Endothelial cell of umbilical vein (primary cell): ENCODE data around the gene FLT4. TPM values are rescaled to one million over a fixed set of nuclear protein-coding genes. Genes with fewer than 3 reads are reported as not detected.

Source experiments
- BruUV-seq: library from RNA; stranded (reverse); fragments of 400-500 nt; replicated peaks from 2 replicates; lab custom pipeline; 2021; lab: Mats Ljungman, UMichigan
- CTCF ChIA-PET: fragments of 300-600, 350-600 bp; sonication (Branson Sonifier 250); formaldehyde crosslinking; loops from one replicate; lab custom pipeline; 2021; ENCODE audit warnings: antibody characterized with exemption, inconsistent platforms; lab: Charles Lee
- POLR2A ChIA-PET: fragments of 300-600, 350-600 bp; sonication (Branson Sonifier 250); formaldehyde crosslinking; loops from one replicate; lab custom pipeline; 2021; ENCODE audit warnings: antibody characterized with exemption, inconsistent platforms; lab: Charles Lee
- DNase-seq: peaks from one replicate; pipeline ENCODE4 v3.0.0-alpha.2; 2011; ENCODE audit warnings: low read depth, low spot score
- FAIRE-seq: peaks from 2 replicates; lab custom pipeline; 2011; peaks lifted over from hg19 to GRCh38; lab: Jason Lieb, UNC
- H2AFZ ChIP-seq: 2 replicates; pipeline ENCODE4 v1.6.0; 2012; ENCODE audit warnings: low read depth, low read length, control low read depth, inconsistent platforms
- H3K27ac ChIP-seq: 2 replicates; pipeline ENCODE4 v1.5.1; 2011; ENCODE audit warnings: low read depth, mild to moderate bottlenecking, control low read depth, low read length, moderate library complexity; ENCODE audit not compliant: insufficient read depth
- H3K27me3 ChIP-seq, 2 experiments: 2 replicates each; pipeline versions ENCODE4 v1.6.0 to v1.6.1; 2011; ENCODE audit warnings: low read length in 2 of 2, mixed read lengths in 1 of 2; ENCODE audit not compliant: control insufficient read depth in 2 of 2, insufficient read depth in 2 of 2
- H3K36me3 ChIP-seq, 2 experiments: 2 replicates in 1 of 2; 3 replicates in 1 of 2; pipeline ENCODE4 v1.5.1; 2011; ENCODE audit warnings: low read length in 2 of 2, mild to moderate bottlenecking in 1 of 2, moderate library complexity in 1 of 2; ENCODE audit not compliant: control insufficient read depth in 2 of 2, insufficient read depth in 2 of 2; ENCODE audit errors: extremely low read depth in 1 of 2
- H3K4me1 ChIP-seq: 3 replicates; pipeline ENCODE4 v1.5.1; 2011; ENCODE audit warnings: mild to moderate bottlenecking, low read length; ENCODE audit not compliant: control insufficient read depth, insufficient read depth; ENCODE audit errors: extremely low read depth
- H3K4me2 ChIP-seq: 2 replicates; pipeline ENCODE4 v1.6.1; 2011; ENCODE audit warnings: low read length, control low read depth, mixed read lengths; ENCODE audit not compliant: insufficient read depth
- H3K4me3 ChIP-seq, 3 experiments: fragments of 200-600 bp in 1 of 3; sonication (generic), shearing (Covaris generic) in 1 of 3; replicated peaks in 1 of 3; 2 replicates each; pipeline ENCODE4 v1.5.1; 2011 to 2016; ENCODE audit warnings: control low read depth in 3 of 3, low read length in 3 of 3, mild to moderate bottlenecking in 2 of 3, inconsistent platforms in 1 of 3, low read depth in 1 of 3, moderate library complexity in 1 of 3; ENCODE audit not compliant: insufficient read depth in 1 of 3
- H3K79me2 ChIP-seq: 2 replicates; pipeline ENCODE4 v1.6.0; 2012; ENCODE audit warnings: low read length, inconsistent platforms; ENCODE audit not compliant: control insufficient read depth, insufficient read depth
- H3K9ac ChIP-seq: replicated peaks from 2 replicates; pipeline ENCODE3; 2011; ENCODE audit warnings: low read length, control low read depth; ENCODE audit not compliant: insufficient read depth; ENCODE audit errors: extremely low read depth
- H3K9me1 ChIP-seq: replicated peaks from 3 replicates; pipeline ENCODE4 v1.6.0; 2011; ENCODE audit warnings: mild to moderate bottlenecking, low read length; ENCODE audit not compliant: control insufficient read depth, insufficient read depth; ENCODE audit errors: extremely low read depth
- H3K9me3 ChIP-seq: replicated peaks from 2 replicates; pipeline ENCODE4 v1.5.1; 2012; ENCODE audit warnings: low read length, inconsistent platforms; ENCODE audit not compliant: control insufficient read depth, insufficient read depth
- H4K20me1 ChIP-seq: replicated peaks from 2 replicates; pipeline ENCODE3; 2011; ENCODE audit warnings: mild to moderate bottlenecking, low read length; ENCODE audit not compliant: control insufficient read depth, insufficient read depth; ENCODE audit errors: extremely low read depth
- EZH2 ChIP-seq: IDR thresholded peaks from 2 replicates; pipeline ENCODE4 v1.6.1; 2012; ENCODE audit warnings: borderline replicate concordance, low read depth, mild to moderate bottlenecking, moderate library complexity, low read length, inconsistent platforms; ENCODE audit not compliant: severe bottlenecking
- FOS ChIP-seq: IDR thresholded peaks from 2 replicates; pipeline ENCODE4 v1.6.1; 2011; ENCODE audit warnings: mild to moderate bottlenecking, low read length, moderate library complexity, borderline replicate concordance; ENCODE audit not compliant: insufficient read depth
- GATA2 ChIP-seq: IDR thresholded peaks from 2 replicates; pipeline ENCODE4 v1.7.0; 2011; ENCODE audit warnings: low read depth, mild to moderate bottlenecking, moderate library complexity, mixed read lengths, low read length; ENCODE audit not compliant: insufficient read length, insufficient read depth
- JUN ChIP-seq: IDR thresholded peaks from 2 replicates; pipeline ENCODE4 v1.6.1; 2011; ENCODE audit warnings: borderline replicate concordance, low read depth; ENCODE audit not compliant: insufficient read length, insufficient read depth
- MYC ChIP-seq: IDR thresholded peaks from one replicate; pipeline ENCODE4 v1.6.1; 2011; ENCODE audit warnings: mild to moderate bottlenecking, low read depth, low read length
- POLR2A ChIP-seq: IDR thresholded peaks from 2 replicates; pipeline ENCODE4 v1.6.1; 2012; ENCODE audit warnings: low read depth, mild to moderate bottlenecking, control low read depth, low read length
- POLR2AphosphoS5 ChIP-seq: IDR thresholded peaks from 2 replicates; pipeline ENCODE4 v1.6.1; 2012; ENCODE audit warnings: low read depth, mild to moderate bottlenecking, control low read depth, low read length, moderate library complexity; ENCODE audit not compliant: insufficient read depth
- dilution Hi-C: fragments of 300-500 bp; cut with MboI; formaldehyde crosslinking; loops from one replicate; pipeline ENCODE4 v1.15.0; 2019; ENCODE audit warnings: low sequenced_read_pairs; ENCODE audit not compliant: extremely low pct_ligation_motif_present
- intact Hi-C: fragments of 100-400 bp; cut with micrococcal nuclease; formaldehyde crosslinking; loops from one replicate; pipeline ENCODE4 v1.10.0; 2022
- polyA plus RNA-seq, 4 experiments: library from polyadenylated mRNA; depleted of rRNA in 3 of 4; stranded (reverse) in 3 of 4; unstranded in 1 of 4; fragments of >200 nt; gene quantifications; 2 replicates each; pipeline versions ENCODE4 v1.2.1 to v1.2.3, GENCODE V29; 2011 to 2012; ENCODE audit warnings: missing spikeins in 1 of 4
- total RNA-seq: library from RNA; stranded (reverse); gene quantifications from 2 replicates; pipeline ENCODE4 v1.2.3, GENCODE V29; 2021
- TF ChIP-seq, protein P1 (sequence below): IDR thresholded peaks from 2 replicates; pipeline ENCODE4 v1.6.1; 2011; ENCODE audit not compliant: insufficient read depth, insufficient read length
- TF ChIP-seq, protein P2 (sequence below), 2 donors: IDR thresholded peaks; 1 replicate in 1 of 2; 2 replicates in 1 of 2; pipeline ENCODE4 v1.5.1; 2011; ENCODE audit warnings: low read length in 2 of 2, mild to moderate bottlenecking in 2 of 2, moderate library complexity in 2 of 2, control low read depth in 1 of 2, inconsistent platforms in 1 of 2, low read depth in 1 of 2; ENCODE audit not compliant: insufficient read depth in 1 of 2; ENCODE audit errors: extremely low read depth in 1 of 2

The FLT4 gene
- total and polyA plus RNA-seq, 2 donors (not counting 3 experiments of a cell fraction or from before 2014, with no cell fraction given): 44.4 to 71.5 TPM

DNA sequence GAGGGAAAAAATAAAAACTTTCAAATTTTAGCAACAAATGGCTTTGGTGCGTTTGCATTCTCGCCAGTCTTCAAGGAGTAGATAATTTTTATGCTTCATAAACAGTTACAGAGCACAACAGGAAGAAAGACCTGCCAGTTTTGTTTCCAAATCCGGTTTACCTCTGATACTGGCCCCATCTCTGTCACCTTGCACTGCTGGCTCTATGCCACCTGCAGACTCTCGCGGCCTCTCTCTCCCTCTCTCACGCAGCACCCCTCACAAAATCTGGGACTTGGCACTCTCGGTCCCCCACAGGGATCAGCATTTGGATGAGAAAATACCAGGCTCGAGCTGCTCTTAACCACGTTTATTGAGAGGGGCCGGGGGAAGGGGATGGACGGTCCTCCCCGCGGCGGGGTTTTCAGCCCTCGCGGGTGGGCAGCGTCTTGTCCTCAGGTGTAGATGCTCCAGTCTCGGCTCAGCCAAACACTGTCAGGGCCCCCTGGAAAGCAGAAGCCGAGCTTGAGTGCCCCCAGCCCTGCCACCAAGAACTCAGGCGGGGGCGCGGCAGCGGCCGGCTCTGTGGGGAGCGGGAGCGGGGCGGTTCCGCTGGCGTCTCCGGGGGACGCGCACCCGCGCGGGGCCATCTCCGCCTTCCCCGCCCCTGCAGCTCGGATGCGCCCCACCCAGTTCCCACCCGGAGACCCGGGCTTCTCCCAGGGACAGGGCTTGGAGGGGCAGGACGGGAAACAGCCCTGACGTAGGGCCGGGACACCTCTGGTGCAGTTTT is 59.4 kb downstream of the FLT4 start:
- FAIRE-seq (no peak), DNase-seq (no peak)
- Histone ChIP-seq H3K36me3 (no peaks in the 10 kb centered on the region), H3K9me1 (no peaks in the 10 kb centered on the region), H3K27ac (no peak overlapping the region), H3K79me2 (no peaks in the 10 kb centered on the region), H2AFZ (no peak overlapping the region), H3K9me3 (no peaks in the 10 kb centered on the region), H3K4me1 (no peaks in the 10 kb centered on the region), H4K20me1 (no peaks in the 10 kb centered on the region), H3K4me3 (no peak overlapping the region), H3K27me3 (peaks cover 21 to 35% of the 10 kb centered on the region in 2 experiments), H3K9ac (no peak overlapping the region), H3K4me2 (no peak overlapping the region)
- ChIA-PET CTCF (interaction anchor here (1.1 kb wide), 1 partner anchor 15 kb away, joined by 3 read pairs; no protein-coding TSS in a partner anchor), POLR2A (no interaction called here)
- dilution Hi-C loops (no loop called here), intact Hi-C loops (no loop called here)
- no TSS peak for BruUV-seq
- TF ChIP-seq, protein P1, sequence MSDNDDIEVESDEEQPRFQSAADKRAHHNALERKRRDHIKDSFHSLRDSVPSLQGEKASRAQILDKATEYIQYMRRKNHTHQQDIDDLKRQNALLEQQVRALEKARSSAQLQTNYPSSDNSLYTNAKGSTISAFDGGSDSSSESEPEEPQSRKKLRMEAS: no peak
- no peak for TF ChIP-seq JUN
- TF ChIP-seq EZH2: no peak
- no peak for TF ChIP-seq POLR2AphosphoS5
- TF ChIP-seq FOS: no peak
- no peak for TF ChIP-seq MYC
- TF ChIP-seq, protein P2, sequence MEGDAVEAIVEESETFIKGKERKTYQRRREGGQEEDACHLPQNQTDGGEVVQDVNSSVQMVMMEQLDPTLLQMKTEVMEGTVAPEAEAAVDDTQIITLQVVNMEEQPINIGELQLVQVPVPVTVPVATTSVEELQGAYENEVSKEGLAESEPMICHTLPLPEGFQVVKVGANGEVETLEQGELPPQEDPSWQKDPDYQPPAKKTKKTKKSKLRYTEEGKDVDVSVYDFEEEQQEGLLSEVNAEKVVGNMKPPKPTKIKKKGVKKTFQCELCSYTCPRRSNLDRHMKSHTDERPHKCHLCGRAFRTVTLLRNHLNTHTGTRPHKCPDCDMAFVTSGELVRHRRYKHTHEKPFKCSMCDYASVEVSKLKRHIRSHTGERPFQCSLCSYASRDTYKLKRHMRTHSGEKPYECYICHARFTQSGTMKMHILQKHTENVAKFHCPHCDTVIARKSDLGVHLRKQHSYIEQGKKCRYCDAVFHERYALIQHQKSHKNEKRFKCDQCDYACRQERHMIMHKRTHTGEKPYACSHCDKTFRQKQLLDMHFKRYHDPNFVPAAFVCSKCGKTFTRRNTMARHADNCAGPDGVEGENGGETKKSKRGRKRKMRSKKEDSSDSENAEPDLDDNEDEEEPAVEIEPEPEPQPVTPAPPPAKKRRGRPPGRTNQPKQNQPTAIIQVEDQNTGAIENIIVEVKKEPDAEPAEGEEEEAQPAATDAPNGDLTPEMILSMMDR (IDR thresholded peaks at IDR 0.05; ENCODE audit: extremely low read depth in 1 of 2, insufficient read depth in 1 of 2, low read depth in 1 of 2, low read length in 2 of 2): no peak
- no peak for TF ChIP-seq POLR2A
- no peak for TF ChIP-seq GATA2
